ENCODE results near the gene SLC35A5. TPM values are rescaled to one million over a fixed set of nuclear protein-coding genes. Genes with fewer than 3 reads are reported as not detected.
"Not testable (repeated sequence)": the region's sequence is repeated elsewhere in the genome, so short reads cannot be mapped to it uniquely, and the experiment has no call there.

The SLC35A5 gene
- total and polyA plus RNA-seq, 7 donors, result 7.1 to 15.4 (median 11.0) TPM

- TF ChIP-seq, protein P1, sequence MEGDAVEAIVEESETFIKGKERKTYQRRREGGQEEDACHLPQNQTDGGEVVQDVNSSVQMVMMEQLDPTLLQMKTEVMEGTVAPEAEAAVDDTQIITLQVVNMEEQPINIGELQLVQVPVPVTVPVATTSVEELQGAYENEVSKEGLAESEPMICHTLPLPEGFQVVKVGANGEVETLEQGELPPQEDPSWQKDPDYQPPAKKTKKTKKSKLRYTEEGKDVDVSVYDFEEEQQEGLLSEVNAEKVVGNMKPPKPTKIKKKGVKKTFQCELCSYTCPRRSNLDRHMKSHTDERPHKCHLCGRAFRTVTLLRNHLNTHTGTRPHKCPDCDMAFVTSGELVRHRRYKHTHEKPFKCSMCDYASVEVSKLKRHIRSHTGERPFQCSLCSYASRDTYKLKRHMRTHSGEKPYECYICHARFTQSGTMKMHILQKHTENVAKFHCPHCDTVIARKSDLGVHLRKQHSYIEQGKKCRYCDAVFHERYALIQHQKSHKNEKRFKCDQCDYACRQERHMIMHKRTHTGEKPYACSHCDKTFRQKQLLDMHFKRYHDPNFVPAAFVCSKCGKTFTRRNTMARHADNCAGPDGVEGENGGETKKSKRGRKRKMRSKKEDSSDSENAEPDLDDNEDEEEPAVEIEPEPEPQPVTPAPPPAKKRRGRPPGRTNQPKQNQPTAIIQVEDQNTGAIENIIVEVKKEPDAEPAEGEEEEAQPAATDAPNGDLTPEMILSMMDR (IDR thresholded peaks at IDR 0.05), result no peak
- intact Hi-C loops (cut with DNase I), result loop anchor here in 1 of 2 donors (10.0 kb wide), 1 partner anchor 424 kb away; no protein-coding TSS in a partner anchor
- Histone ChIP-seq H3K9me3 (no peaks in the 10 kb centered on the region), H3K4me3 (peak overlapping the region; percentile 81), H3K27ac (peak overlapping the region; percentile 94), H3K27me3 (ENCODE audit: insufficient read depth in 3 of 3, low read length in 2 of 3) (no peaks in the 10 kb centered on the region), H3K4me1 (peaks cover 33% of the 10 kb centered on the region), H3K36me3 (ENCODE audit: insufficient read depth in 1 of 2, low read depth in 1 of 2) (peaks cover 0 to 15% of the 10 kb centered on the region in 2 donors)
- no peak for ATAC-seq
- WGBS, 3 donors, result 22 to 31% (median 28%) methylated on average over 2 of the region's 2 CpGs
- DNase-seq, result no peak
Measured at GRCh38 chr3:112560307-112560706, 1.5 kb upstream of the SLC35A5 start.

- Histone ChIP-seq H3K4me1 (peaks cover 30% of the 10 kb centered on the region), H3K36me3 (ENCODE audit: insufficient read depth in 1 of 2, low read depth in 1 of 2) (peaks cover 0 to 21% of the 10 kb centered on the region in 2 donors), H3K4me3 (peak overlapping the region; percentile 81), H3K27me3 (ENCODE audit: insufficient read depth in 3 of 3, low read length in 2 of 3) (no peaks in the 10 kb centered on the region), H3K9me3 (no peaks in the 10 kb centered on the region), H3K27ac (peak overlapping the region; percentile 94)
- intact Hi-C loops (cut with DNase I), result loop anchor here in 1 of 2 donors (10.0 kb wide), 1 partner anchor 424 kb away; no protein-coding TSS in a partner anchor
- DNase-seq, result peak; percentile 72 to 79
- ATAC-seq, result peak; percentile 23 to 55 (median 46)
- 0 to 1% (median 0%) methylated on average over 29 of the region's 29 CpGs for WGBS, 3 donors
- TF ChIP-seq, protein P1 (IDR thresholded peaks at IDR 0.05), result no peak
Measured at GRCh38 chr3:112560721-112561483, 943 bp upstream of the SLC35A5 start.

DNA sequence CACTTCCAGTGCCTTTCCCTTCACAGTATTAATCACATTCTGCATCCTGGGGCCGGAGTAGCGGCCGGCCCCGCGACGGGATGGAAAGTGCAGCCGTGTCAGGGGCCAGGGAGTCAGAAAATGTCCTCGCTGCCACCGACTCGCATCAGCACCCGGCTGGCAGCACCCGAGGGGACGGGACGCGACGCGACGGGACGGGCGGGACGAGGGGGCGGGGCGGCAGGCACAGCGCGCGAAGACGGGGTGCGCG lies 436 bp upstream of the SLC35A5 start:
- peak overlapping the region; percentile 81 for H3K4me3 ChIP-seq
- H3K27me3 ChIP-seq (ENCODE audit: insufficient read depth in 3 of 3, low read length in 2 of 3), result no peaks in the 10 kb centered on the region
- ATAC-seq (peak; percentile 66 to 74 (median 66)), DNase-seq (no peak)
- H3K27ac ChIP-seq, result peak overlapping the region; percentile 94
- WGBS, 3 donors, result 0 to 1% (median 0%) methylated on average over 29 of the region's 29 CpGs
- peaks cover 0 to 24% of the 10 kb centered on the region in 2 donors for H3K36me3 ChIP-seq (ENCODE audit: insufficient read depth in 1 of 2, low read depth in 1 of 2)
- peaks cover 30% of the 10 kb centered on the region for H3K4me1 ChIP-seq
- intact Hi-C loops (cut with DNase I), result loop anchor here in 1 of 2 donors (10.0 kb wide), 1 partner anchor 423 kb away; no protein-coding TSS in a partner anchor
- no peaks in the 10 kb centered on the region for H3K9me3 ChIP-seq
- TF ChIP-seq, protein P1 (IDR thresholded peaks at IDR 0.05), result no peak

GRCh38 chr3:112564247-112564939 lies 2.5 kb downstream of the SLC35A5 start:
- not testable (repeated sequence) for H3K9me3 ChIP-seq; H3K4me3 ChIP-seq; ATAC-seq; H3K27ac ChIP-seq; DNase-seq; H3K27me3 ChIP-seq (ENCODE audit: insufficient read depth in 3 of 3, low read length in 2 of 3)
- Histone ChIP-seq H3K4me1 (peaks cover 20% of the 10 kb centered on the region), H3K36me3 (ENCODE audit: insufficient read depth in 1 of 2, low read depth in 1 of 2) (peaks cover under 1 to 51% of the 10 kb centered on the region in 2 donors)
- 69 to 71% (median 69%) methylated on average over 13 of the region's 15 CpGs for WGBS, 3 donors
- intact Hi-C loops (cut with DNase I), result loop anchor here in 1 of 2 donors (10.0 kb wide), 1 partner anchor 420 kb away; no protein-coding TSS in a partner anchor

DNA sequence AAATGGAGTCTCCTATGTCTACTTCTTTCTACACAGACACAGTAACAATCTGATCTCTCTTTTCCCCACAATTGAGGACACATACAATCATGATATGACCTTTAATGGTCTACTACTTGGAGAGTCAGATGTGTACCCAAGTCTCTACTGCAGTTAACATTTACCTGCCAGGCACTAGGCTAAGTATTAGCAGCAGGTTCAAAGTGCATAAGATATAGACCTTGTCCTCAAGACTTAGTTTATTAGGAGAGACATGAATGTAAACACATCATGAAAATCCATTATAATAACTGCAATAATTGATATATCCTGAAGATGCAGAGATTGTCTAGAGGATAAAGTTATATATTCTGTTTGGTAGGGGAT lies 3.1 kb downstream of the SLC35A5 start:
- H3K27me3 ChIP-seq (ENCODE audit: insufficient read depth in 3 of 3, low read length in 2 of 3), result no peaks in the 10 kb centered on the region
- H3K27ac ChIP-seq, result no peak overlapping the region
- peaks cover 2 to 57% of the 10 kb centered on the region in 2 donors for H3K36me3 ChIP-seq (ENCODE audit: insufficient read depth in 1 of 2, low read depth in 1 of 2)
- TF ChIP-seq, protein P1 (IDR thresholded peaks at IDR 0.05), result no peak
- peaks cover 15% of the 10 kb centered on the region for H3K4me1 ChIP-seq
- no peak overlapping the region for H3K4me3 ChIP-seq
- intact Hi-C loops (cut with DNase I), result loop anchor here in 1 of 2 donors (10.0 kb wide), 1 partner anchor 420 kb away; no protein-coding TSS in a partner anchor
- ATAC-seq, result no peak
- H3K9me3 ChIP-seq, result no peaks in the 10 kb centered on the region
- no peak for DNase-seq

All from psoas muscle (tissue), 8 donors.